ENCODE results near the gene ZBTB16. TPM values are rescaled to one million over a fixed set of nuclear protein-coding genes. Genes with fewer than 3 reads are reported as not detected.
A peak's percentile ranks its signal among the peaks of the same experiment; 100 is the strongest.

Gene ZBTB16
- total RNA-seq, 1 donor from 2014 or later, result 160 TPM

GRCh38 chr11:114063149-114063828, 3.8 kb downstream of the ZBTB16 start:
- DNase-seq (ENCODE audit: low spot score) (no peak), ATAC-seq (no peak)

GRCh38 chr11:114063829-114064201, 4.3 kb downstream of the ZBTB16 start:
- DNase-seq (ENCODE audit: low spot score), result no peak
- no peak for ATAC-seq

GRCh38 chr11:114064216-114064615, 4.7 kb downstream of the ZBTB16 start:
- peak; percentile 38 for ATAC-seq
- peak; percentile 88 for DNase-seq (ENCODE audit: low spot score)

GRCh38 chr11:114065094-114065493, 5.6 kb downstream of the ZBTB16 start:
- ATAC-seq (no peak), DNase-seq (ENCODE audit: low spot score) (no peak)

GRCh38 chr11:114066046-114066648, 6.6 kb downstream of the ZBTB16 start:
- ATAC-seq, result no peak
- DNase-seq (ENCODE audit: low spot score), result no peak

- ATAC-seq, result no peak
Measured at GRCh38 chr11:114068327-114068726, 8.8 kb downstream of the ZBTB16 start.

GRCh38 chr11:114070464-114071139, 11.1 kb downstream of the ZBTB16 start:
- DNase-seq (ENCODE audit: low spot score) (no peak), ATAC-seq (no peak)

More at GRCh38 chr11:114068327-114068726, 8.8 kb downstream of the ZBTB16 start:
- DNase-seq (ENCODE audit: low spot score), result no peak

GRCh38 chr11:114073007-114073827, 13.7 kb downstream of the ZBTB16 start:
- no peak for DNase-seq (ENCODE audit: low spot score)
- no peak for ATAC-seq

GRCh38 chr11:114073828-114074381, 14.4 kb downstream of the ZBTB16 start:
- no peak for DNase-seq (ENCODE audit: low spot score)
- no peak for ATAC-seq

- no peak for DNase-seq (ENCODE audit: low spot score)
- no peak for ATAC-seq
Measured at GRCh38 chr11:114074546-114075343, 15.2 kb downstream of the ZBTB16 start.

- ATAC-seq (no peak), DNase-seq (ENCODE audit: low spot score) (no peak)
Measured at GRCh38 chr11:114075344-114075610, 15.8 kb downstream of the ZBTB16 start.

- no peak for ATAC-seq
- DNase-seq (ENCODE audit: low spot score), result no peak
Measured at GRCh38 chr11:114075891-114076441, 16.5 kb downstream of the ZBTB16 start.

- ATAC-seq, result no peak
- DNase-seq (ENCODE audit: low spot score), result no peak
Measured at GRCh38 chr11:114076921-114077331, 17.4 kb downstream of the ZBTB16 start.

- ATAC-seq (no peak), DNase-seq (ENCODE audit: low spot score) (peak; percentile 41)
Measured at GRCh38 chr11:114077482-114078305, 18.2 kb downstream of the ZBTB16 start.

- DNase-seq (ENCODE audit: low spot score) (peak; percentile 48), ATAC-seq (peak; percentile 41)
Measured at GRCh38 chr11:114078423-114078822, 18.9 kb downstream of the ZBTB16 start.

- ATAC-seq (peak; percentile 3), DNase-seq (ENCODE audit: low spot score) (peak; percentile 44)
Measured at GRCh38 chr11:114079511-114080065, 20.1 kb downstream of the ZBTB16 start.

- DNase-seq (ENCODE audit: low spot score), result peak; percentile 47
- peak; percentile 35 for ATAC-seq
Measured at GRCh38 chr11:114080219-114080618, 20.7 kb downstream of the ZBTB16 start.

- no peak for ATAC-seq
- DNase-seq (ENCODE audit: low spot score), result no peak
Measured at GRCh38 chr11:114080769-114081168, 21.3 kb downstream of the ZBTB16 start.
